OCI-LY1 (cell line): ENCODE results near the gene KLK14.

ENCODE experiments used
- H2AFZ ChIP-seq: fragments of 200-600 bp; sonication (generic), shearing (Covaris generic); 2 replicates; pipeline ENCODE4 v1.6.0; 2014; ENCODE audit warnings: antibody characterized with exemption, mild to moderate bottlenecking, low read length
- H3F3A ChIP-seq: fragments of 200-600 bp; sonication (generic), shearing (Covaris generic); 2 replicates; pipeline ENCODE4 v1.6.0; 2014; ENCODE audit warnings: mild to moderate bottlenecking, antibody characterized with exemption, low read length, moderate library complexity; ENCODE audit not compliant: insufficient read depth
- H3K27ac ChIP-seq: fragments of 200-600 bp; sonication (generic); 2 replicates; pipeline ENCODE4 v1.5.1; 2014; ENCODE audit warnings: low read length, mixed run types, mild to moderate bottlenecking, low read depth; ENCODE audit not compliant: poor library complexity, severe bottlenecking
- H3K27me3 ChIP-seq: fragments of 200-600 bp; sonication (generic); 2 replicates; pipeline ENCODE4 v1.6.0; 2014; ENCODE audit warnings: antibody characterized with exemption, mild to moderate bottlenecking, low read length, moderate library complexity; ENCODE audit not compliant: insufficient read depth
- H3K36me3 ChIP-seq: fragments of 200-600 bp; sonication (generic); 2 replicates; pipeline ENCODE4 v1.6.1; 2014; ENCODE audit warnings: mild to moderate bottlenecking, antibody characterized with exemption, low read length, moderate library complexity, mixed read lengths; ENCODE audit not compliant: insufficient read depth
- H3K4me1 ChIP-seq: fragments of 200-600 bp; sonication (generic); 2 replicates; pipeline ENCODE4 v1.5.1; 2014; ENCODE audit warnings: mild to moderate bottlenecking, low read length, moderate library complexity; ENCODE audit not compliant: insufficient read depth, severe bottlenecking
- H3K4me2 ChIP-seq: fragments of 200-600 bp; sonication (generic), shearing (Covaris generic); 2 replicates; pipeline ENCODE4 v1.6.1; 2014; ENCODE audit warnings: low read length
- H3K4me3 ChIP-seq: fragments of 200-600 bp; sonication (generic); 2 replicates; pipeline ENCODE4 v1.5.1; 2014; ENCODE audit warnings: low read length, low read depth, mild to moderate bottlenecking, mixed read lengths; ENCODE audit not compliant: poor library complexity, severe bottlenecking
- H3K79me2 ChIP-seq: fragments of 200-600 bp; shearing (Covaris generic); 2 replicates; pipeline ENCODE4 v1.6.1; 2016; ENCODE audit warnings: mixed run types, low read length, mixed read lengths; ENCODE audit not compliant: insufficient read depth
- H3K9ac ChIP-seq: fragments of 200-600 bp; sonication (generic), shearing (Covaris generic); 2 replicates; pipeline ENCODE4 v1.6.1; 2014; ENCODE audit warnings: mild to moderate bottlenecking, low read length, mixed read lengths
- H3K9me2 ChIP-seq: fragments of 200-600 bp; sonication (generic), shearing (Covaris generic); 2 replicates; pipeline ENCODE4 v1.6.1; 2014; ENCODE audit warnings: low read depth, mild to moderate bottlenecking, low read length, mixed read lengths
- H3K9me3 ChIP-seq: fragments of 200-600 bp; shearing (Covaris generic); 2 replicates; pipeline ENCODE4 v1.6.1; 2014; ENCODE audit warnings: low read length, mixed read lengths
- H4K20me1 ChIP-seq: fragments of 200-600 bp; sonication (generic), shearing (Covaris generic); 2 replicates; pipeline ENCODE4 v1.6.0; 2016; ENCODE audit warnings: mild to moderate bottlenecking, low read length; ENCODE audit not compliant: insufficient read depth
- EZH2 ChIP-seq: fragments of 200-600 bp; sonication (generic), shearing (Covaris generic); IDR thresholded peaks from 2 replicates; pipeline ENCODE4 v1.8.0; 2017; ENCODE audit warnings: borderline replicate concordance, mixed run types, mild to moderate bottlenecking, antibody characterized with exemption, low read length, moderate library complexity, mixed read lengths
- TF ChIP-seq, protein P1 (sequence below): fragments of 200-600 bp; sonication (generic), shearing (Covaris generic); IDR thresholded peaks from 2 replicates; pipeline ENCODE4 v1.5.1; 2017; ENCODE audit warnings: mild to moderate bottlenecking, antibody characterized with exemption, low read length, moderate library complexity, mixed read lengths

The KLK14 gene

DNA sequence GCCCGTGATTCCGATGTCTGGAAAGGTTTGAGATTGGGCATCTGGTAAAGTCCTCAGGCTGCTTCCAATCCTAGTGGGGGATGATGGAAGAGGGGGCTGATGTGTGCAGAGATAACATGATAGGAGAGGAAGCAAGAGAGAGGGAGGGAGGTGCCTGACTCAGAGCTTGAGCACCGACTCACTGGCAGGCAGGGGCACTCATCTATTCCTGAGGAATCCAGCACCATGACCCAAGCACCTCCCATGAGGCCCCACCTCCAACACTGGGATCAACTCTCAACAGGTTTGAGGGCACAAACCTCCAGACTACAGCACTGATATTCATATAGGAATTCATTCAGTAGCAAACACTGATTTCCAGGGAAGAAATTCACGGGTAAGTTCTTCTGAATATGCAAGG, 36.4 kb upstream of the KLK14 start:
- TF ChIP-seq EZH2, result no peak
- TF ChIP-seq, protein P1, sequence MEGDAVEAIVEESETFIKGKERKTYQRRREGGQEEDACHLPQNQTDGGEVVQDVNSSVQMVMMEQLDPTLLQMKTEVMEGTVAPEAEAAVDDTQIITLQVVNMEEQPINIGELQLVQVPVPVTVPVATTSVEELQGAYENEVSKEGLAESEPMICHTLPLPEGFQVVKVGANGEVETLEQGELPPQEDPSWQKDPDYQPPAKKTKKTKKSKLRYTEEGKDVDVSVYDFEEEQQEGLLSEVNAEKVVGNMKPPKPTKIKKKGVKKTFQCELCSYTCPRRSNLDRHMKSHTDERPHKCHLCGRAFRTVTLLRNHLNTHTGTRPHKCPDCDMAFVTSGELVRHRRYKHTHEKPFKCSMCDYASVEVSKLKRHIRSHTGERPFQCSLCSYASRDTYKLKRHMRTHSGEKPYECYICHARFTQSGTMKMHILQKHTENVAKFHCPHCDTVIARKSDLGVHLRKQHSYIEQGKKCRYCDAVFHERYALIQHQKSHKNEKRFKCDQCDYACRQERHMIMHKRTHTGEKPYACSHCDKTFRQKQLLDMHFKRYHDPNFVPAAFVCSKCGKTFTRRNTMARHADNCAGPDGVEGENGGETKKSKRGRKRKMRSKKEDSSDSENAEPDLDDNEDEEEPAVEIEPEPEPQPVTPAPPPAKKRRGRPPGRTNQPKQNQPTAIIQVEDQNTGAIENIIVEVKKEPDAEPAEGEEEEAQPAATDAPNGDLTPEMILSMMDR, result no peak
- H3K4me3 ChIP-seq, result no peak overlapping the region
- no peaks in the 10 kb centered on the region for H3K9me2 ChIP-seq
- no peaks in the 10 kb centered on the region for H3K79me2 ChIP-seq
- no peaks in the 10 kb centered on the region for H4K20me1 ChIP-seq
- H3K27me3 ChIP-seq, result no peaks in the 10 kb centered on the region
- no peak overlapping the region for H2AFZ ChIP-seq
- no peak overlapping the region for H3K27ac ChIP-seq
- H3F3A ChIP-seq, result no peaks in the 10 kb centered on the region
- no peaks in the 10 kb centered on the region for H3K4me1 ChIP-seq
- no peaks in the 10 kb centered on the region for H3K9me3 ChIP-seq
- H3K4me2 ChIP-seq, result no peak overlapping the region
- H3K36me3 ChIP-seq, result no peaks in the 10 kb centered on the region
- H3K9ac ChIP-seq, result no peak overlapping the region

GRCh38 chr19:51116736-51117286, 34.1 kb upstream of the KLK14 start:
- Histone ChIP-seq H3K4me2 (no peak overlapping the region), H3K27ac (no peak overlapping the region), H3K79me2 (no peaks in the 10 kb centered on the region), H3K4me3 (no peak overlapping the region), H3K9me2 (no peaks in the 10 kb centered on the region), H3K36me3 (no peaks in the 10 kb centered on the region), H2AFZ (no peak overlapping the region), H3K9ac (no peak overlapping the region), H3F3A (no peaks in the 10 kb centered on the region), H3K4me1 (no peaks in the 10 kb centered on the region), H3K27me3 (no peaks in the 10 kb centered on the region), H4K20me1 (no peaks in the 10 kb centered on the region), H3K9me3 (no peaks in the 10 kb centered on the region)
- TF ChIP-seq, protein P1, result no peak
- TF ChIP-seq EZH2, result no peak

- Histone ChIP-seq H4K20me1 (no peaks in the 10 kb centered on the region), H3K79me2 (no peaks in the 10 kb centered on the region), H2AFZ (no peak overlapping the region), H3K9me2 (no peaks in the 10 kb centered on the region), H3K27ac (no peak overlapping the region), H3K4me2 (no peak overlapping the region), H3K36me3 (no peaks in the 10 kb centered on the region), H3F3A (no peaks in the 10 kb centered on the region), H3K4me1 (no peaks in the 10 kb centered on the region), H3K9ac (no peak overlapping the region), H3K9me3 (no peaks in the 10 kb centered on the region), H3K4me3 (no peak overlapping the region), H3K27me3 (no peaks in the 10 kb centered on the region)
- TF ChIP-seq, protein P1, result no peak
- no peak for TF ChIP-seq EZH2
Measured at GRCh38 chr19:51114087-51114729, 31.5 kb upstream of the KLK14 start.
